Renal cortex interstitium (tissue), 11 donors: ENCODE results near the gene RNF126. TPM values are rescaled to one million over a fixed set of nuclear protein-coding genes. Genes with fewer than 3 reads are reported as not detected.

ENCODE experiments used
- DNase-seq, 11 donors: peaks; one replicate each; pipeline ENCODE4 v3.0.0-alpha.2; 2013; ENCODE audit warnings: low read depth in 9 of 11, low spot score in 4 of 11; ENCODE audit errors: extremely low read depth in 1 of 11
- polyA plus RNA-seq, 3 donors: library from polyadenylated mRNA; unstranded; fragments of 120-200 nt; gene quantifications; one replicate each; pipeline ENCODE4 v1.2.1, GENCODE V29; 2013; ENCODE audit not compliant: insufficient read length in 3 of 3

The RNF126 gene
- polyA plus RNA-seq, 3 donors = 21.1 to 36.8 (median 35.7) TPM

- DNase-seq = no peak
These were observed 9.6 kb downstream of the RNF126 start for GRCh38 chr19:653425-653824.

DNA sequence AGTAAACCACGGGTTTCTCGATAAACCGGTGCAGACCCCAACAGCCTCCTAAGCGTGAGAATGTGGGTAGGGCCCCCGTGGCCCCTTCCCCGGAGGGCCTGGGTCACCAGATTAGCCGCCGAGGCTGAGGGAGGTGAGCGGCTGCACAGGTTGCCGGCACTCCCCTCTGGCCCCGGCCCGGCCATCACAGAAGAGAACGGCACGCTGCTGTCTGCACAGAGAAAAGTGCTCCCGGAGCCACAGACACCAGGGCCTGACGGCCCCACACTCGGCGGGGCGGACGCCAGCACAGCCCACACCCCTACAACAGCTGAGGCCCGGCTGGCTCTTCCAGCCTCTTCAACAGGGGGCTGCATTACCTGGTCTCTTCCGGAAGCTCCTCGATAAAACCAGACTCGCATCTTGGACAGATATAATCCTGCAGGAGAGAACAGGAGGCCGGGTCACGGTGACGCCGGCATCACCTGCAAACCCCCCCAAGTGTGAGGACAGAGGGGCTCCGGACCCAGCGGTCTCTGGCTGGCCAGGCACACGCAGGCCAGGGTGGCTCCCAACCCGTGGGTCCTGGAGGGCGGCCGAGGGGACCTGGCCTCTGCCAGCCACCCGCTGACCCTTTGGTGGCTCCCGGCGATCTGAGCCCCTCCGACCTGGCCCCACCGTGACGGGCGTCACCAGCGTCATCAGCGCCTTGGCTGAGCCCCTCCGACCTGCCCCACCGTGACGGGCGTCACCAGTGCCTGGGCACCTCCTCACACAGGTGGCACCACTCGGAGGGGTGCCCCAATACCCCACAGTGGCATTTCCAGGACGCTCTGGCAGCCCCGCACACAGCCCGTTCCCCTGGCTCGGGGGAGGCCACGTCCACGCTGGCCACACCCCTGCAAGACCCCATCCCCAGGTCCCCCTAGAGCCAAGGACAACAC, 10.3 kb downstream of the RNF126 start:
- no peak for DNase-seq

- DNase-seq = no peak
These were observed 11.0 kb downstream of the RNF126 start for GRCh38 chr19:651991-652390.

DNA sequence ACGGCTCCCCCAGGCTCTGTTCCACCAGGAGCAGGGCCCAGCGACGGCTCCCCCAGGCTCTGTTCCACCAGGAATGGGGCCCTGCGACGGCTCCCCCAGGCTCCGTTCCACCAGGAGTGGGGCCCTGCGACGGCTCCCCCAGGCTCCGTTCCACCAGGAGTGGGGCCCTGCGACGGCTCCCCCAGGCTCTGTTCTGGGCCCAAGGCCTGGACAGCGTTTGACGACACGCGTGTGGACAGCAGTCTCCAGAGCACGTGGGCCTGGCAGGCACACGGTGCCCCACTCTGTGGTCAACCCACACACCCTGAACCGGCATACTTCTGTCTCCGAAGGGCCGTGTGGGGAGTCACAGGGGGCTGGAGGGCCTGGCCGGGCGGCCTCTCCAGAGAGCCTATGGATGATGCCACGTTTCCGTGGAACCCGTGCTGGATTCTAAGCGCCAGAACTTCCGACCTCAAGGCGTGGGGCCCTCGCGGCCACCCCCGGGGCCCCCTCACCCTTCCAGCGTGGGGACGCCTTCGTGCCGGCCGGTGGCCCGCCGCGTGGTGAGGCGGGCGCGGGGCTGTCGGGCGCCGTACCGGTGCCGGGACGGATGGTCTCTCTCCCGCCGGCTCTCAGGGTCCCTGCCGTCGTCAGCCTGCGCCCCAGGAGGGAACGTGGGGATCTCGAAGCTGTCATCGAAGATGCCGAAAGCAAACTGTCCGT, 11.7 kb downstream of the RNF126 start:
- DNase-seq = no peak

DNA sequence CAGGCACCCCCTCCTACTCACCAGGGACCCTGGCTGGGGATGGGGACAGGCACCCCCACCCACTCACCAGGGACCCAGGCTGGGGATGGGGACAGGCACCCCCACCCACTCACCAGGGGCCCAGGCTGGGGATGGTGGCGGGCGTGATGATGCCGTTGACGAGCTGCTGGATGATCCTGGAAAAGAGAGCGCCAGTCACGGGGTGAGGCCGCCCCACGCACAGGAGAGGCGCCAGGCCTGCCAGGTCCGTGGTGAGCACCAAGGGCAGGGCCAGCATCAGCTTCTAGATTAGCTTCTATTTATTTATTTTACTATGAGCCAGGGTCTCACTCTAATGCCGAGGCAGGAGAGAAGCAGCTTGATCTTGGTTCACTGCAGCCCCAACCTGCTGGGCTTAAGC, 12.9 kb downstream of the RNF126 start:
- DNase-seq = no peak

DNA sequence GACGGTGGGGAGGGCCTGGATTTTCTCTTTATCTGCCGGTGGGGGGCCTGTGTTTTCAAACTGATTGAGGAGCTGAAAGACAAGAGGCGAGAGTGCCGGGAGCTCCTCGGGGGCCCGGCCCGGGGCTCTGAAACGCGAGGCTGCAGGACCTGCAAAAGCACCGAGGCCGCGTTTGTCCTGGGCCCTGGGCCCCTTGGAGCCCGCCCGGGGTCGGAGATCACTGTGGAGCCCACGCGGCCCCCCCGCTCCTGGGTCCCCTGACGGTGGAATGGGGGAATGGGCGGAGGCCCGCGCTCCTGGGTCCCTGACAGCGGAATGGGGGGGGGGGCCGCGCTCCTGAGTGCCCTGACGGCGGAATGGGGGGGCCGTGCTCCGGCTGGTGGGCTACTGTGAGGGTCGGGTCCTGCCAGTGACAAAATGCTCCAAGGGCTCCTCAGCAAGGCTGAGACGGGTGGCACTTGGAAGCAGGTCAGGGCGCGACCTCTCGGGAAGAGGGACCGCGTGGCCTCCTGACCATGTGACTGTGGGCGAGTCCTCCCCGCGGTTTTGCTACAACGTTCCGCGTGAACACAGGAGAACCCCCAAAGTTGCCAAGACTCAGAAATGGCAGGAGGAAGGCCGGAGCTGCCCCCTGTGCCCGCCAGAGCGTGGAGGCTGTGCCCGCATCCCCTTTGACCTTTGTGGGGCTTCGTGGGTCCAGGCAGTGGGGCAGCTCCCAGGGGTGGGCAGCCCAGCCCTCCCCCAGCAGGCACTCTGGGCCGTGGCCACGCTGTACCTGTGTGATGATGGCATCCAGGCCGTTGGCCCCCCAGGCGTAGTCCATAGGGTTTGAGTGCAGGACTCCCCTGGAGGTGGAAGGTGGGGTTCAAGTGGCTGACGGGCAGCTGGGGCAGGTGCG, 13.9 kb downstream of the RNF126 start:
- no peak for DNase-seq

DNA sequence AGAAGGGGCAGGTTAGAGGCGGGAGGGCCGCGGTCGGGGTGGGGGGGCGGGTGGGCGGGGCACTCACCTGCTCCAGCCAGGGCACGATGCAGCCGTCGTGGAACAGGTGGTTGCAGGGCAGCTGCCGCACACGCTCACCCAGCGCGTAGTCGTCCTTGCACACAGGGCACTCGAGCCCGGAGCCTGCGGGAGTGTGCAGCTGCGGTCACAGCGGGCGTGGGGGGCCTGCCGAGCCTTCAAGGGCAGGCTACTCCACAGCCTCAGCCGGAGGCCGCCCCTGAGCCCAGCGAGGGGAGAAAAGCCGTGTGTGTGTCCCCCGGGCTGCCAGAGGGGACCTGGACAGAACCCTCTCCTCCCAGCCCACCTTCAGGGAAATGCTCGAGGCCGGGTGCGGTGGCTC, 14.7 kb downstream of the RNF126 start:
- no peak for DNase-seq

GRCh38 chr19:647566-648284, 15.3 kb downstream of the RNF126 start:
- DNase-seq = no peak

DNA sequence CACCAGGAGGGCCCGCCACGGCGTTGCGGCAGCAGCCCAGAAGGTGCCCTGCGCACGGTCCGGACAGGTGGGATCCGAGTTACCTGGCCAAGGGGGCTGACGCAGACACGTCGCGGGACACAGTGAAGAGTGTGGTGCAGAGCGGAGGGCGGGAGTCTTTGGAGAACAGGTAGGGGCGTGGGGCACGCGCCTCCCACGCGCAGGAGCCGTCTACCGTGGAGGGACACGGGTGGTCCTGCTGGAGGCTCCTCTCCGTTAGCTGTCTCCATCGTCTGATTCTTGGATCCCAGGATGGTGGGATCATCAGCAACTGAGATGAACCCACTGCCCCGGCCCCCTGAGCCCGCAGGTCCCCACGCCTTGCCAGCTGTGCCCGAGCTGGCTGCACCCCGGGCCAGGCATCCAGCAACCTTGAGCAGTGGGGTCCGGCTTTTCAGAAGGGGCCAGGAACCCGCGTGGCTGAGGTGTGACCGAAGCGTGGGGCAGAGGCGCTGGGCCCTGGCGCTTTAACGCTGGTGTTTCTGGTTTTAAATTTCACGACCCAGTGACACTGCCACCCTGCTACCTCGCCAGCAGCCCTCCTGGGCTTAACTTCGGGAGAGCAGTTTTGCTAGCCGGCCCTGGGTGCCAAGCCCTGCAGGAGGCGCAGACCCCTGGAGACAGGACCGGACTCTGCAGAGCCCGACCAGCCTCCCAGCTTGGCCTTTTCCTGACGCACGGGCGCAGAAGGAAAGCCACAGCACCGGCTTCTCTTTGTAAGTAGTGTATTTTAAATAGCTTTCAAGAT, 16.0 kb downstream of the RNF126 start:
- DNase-seq = no peak

DNA sequence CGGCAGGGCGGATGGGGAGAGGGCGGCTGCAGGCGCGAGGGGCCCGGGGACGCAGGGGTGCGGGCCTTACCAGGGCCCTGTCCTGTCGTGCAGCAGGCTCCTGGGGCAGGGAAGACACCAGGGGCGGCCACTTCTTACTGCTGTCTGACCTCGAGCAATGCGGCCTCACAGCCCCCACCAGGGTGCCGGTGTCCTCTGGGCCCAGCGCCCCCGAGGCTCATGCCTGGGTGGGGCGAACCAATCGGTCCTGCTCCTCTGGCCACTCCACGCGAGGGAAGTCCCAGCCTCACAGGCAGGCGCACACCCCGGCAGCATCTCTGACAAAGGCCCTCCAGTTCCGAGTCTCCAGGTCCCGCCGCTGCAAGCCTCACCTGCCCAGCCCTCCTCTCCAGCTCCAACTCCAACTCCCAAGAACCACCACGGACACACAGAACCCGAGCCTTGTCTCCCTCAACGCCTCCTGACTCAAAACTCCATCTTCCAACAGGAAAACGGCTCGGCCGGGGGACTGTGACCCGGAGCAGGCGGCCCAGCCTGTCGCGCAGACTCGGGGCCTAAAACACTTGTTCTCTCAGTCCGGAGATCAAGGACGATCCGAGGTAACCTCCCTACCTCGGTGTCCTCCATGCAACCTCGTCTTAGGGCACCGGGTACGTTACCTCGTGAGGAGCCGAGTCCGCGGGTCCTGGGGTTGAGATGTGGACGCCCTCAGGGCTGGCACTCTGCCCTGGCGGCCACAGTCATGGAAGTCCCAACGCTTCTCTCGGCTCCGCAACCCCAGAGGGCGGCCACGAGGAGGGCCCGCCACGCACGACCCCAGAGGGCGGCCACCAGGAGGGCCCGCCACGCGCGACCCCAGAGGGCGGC, 16.9 kb downstream of the RNF126 start:
- no peak for DNase-seq

DNA sequence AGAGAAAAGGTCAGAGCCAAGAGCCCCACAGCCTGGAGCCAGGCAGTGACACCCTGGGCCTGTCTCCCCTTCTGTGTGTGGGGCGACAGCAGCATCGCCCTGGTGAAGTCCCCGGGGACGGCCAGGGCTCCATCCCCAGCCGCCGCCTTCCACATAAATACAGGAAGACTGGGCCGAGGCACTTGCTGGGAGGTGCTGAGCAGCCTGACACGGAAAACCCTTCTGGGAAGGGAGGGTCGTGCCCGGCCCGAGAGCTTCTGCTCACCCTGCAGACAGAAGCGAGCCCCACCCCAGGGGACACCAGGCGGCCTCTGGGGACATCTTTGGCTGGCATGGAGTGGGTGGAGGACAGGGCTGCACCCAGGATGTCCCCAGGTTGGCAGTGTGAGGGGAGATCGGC, 18.2 kb downstream of the RNF126 start:
- DNase-seq = no peak

DNA sequence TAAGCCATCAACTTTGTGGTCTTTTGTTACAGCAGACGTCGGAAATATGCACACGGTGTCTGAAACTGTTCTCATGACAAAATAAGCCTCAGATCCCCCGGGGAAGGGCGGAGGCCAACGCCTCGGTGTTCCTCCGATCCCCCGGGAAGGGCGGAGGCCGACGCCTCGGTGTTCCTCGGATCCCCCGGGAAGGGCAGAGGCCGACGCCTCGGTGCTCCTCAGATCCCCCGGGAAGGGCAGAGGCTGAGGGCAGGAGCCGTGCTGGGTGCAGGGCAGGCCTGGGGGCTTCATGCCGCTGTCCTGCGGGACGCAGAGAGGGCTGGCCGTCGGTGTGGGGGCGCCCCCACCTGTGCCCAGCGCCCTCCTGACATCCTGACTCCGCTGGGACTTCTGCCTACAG, 18.7 kb downstream of the RNF126 start:
- DNase-seq = no peak

DNA sequence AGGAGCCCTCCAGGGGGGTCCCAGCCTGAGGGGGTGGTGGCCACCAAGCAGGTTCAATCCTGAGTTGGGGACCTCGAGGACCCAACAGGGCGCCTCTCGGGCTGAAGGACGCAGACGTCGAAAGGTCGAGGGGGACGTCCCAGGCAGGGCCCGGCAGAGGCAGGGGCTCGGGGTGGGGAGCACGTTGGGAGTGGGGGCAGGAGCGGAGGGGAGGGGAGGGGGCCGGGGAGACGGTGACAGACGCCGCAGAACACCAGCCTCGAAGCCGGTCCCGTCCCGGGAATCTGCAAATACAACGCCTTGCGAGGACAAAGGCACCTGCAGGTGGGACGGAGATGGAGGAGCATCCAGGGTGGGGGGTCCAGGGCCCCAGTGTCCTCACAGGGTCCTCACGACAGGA, 19.3 kb downstream of the RNF126 start:
- DNase-seq = no peak

DNA sequence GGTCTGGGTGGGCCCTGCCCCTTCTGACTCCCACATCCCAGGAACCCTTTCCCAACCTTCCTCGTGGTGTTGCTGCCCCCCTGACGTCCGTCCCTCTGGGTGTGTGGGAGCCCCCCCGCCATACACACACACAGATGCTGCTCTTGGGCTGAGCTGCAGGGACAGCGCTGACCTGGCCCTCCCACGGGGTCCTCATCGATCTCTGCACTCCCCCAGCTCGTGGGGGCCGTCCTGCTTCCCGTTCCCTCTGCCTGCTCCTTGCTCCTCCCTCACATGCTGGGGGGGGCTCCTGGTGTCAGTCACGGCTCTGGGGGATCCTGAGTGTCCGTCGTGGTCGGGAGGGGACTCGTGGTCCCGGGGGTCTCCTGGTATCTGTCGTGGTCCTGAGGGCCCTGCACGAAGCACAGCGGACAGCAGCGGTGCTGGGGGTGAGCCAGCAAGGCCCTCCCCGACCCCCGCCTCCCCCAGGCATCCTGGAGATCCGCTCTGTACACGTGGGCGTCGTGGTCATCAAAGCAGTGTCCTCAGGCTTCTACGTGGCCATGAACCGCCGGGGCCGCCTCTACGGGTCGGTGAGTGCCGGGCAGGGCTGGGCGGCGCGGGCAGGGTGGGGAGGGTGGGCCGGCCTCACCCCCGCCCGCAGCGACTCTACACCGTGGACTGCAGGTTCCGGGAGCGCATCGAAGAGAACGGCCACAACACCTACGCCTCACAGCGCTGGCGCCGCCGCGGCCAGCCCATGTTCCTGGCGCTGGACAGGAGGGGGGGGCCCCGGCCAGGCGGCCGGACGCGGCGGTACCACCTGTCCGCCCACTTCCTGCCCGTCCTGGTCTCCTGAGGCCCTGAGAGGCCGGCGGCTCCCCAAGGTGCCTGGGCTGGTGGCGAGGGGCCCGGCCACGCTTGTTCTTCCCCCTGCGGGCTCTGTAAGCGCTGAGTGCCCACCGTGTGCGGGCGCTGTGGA, 20.0 kb downstream of the RNF126 start:
- DNase-seq = no peak

DNA sequence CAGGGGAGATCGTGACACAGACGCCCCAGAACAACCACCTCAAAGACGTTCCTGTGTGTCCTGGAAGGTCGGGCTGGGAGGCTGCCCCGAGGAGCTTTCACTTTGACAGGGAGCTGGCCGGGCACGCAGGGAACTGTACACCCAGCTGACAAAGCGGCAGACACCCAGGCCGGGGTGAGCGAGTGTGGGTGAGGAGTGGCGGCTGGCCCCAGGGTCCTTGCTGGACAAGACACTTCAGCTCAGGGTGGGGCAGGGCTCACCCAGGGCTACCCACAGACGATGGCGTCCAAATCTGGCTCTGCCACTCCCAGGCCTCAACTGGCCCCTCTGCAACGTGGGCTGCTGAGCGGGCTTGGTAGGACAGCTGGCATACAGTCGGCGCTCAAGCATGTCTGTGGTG, 21.3 kb downstream of the RNF126 start:
- no peak for DNase-seq

- no peak for DNase-seq
These were observed 22.3 kb downstream of the RNF126 start for GRCh38 chr19:640606-641189.
